Breast epithelium (tissue), 3 donors: ENCODE data around the gene SNCAIP.

Experiments
- POLR2A ChIP-seq: fragments of 450-650 bp; IDR thresholded peaks from one replicate; pipeline ENCODE4 v1.6.1; 2016; ENCODE audit warnings: antibody characterized with exemption, mild to moderate bottlenecking, moderate library complexity
- POLR2AphosphoS5 ChIP-seq, 3 donors: sonication (generic); formaldehyde crosslinking; IDR thresholded peaks; one replicate each; pipeline ENCODE4 v1.6.1; 2017; ENCODE audit warnings: antibody characterized with exemption in 3 of 3
- TF ChIP-seq, protein P1 (sequence below), 3 donors: fragments of 450-650 bp; IDR thresholded peaks; one replicate each; pipeline ENCODE4 v1.5.1; 2016 to 2017; ENCODE audit warnings: antibody characterized with exemption in 3 of 3, mild to moderate bottlenecking in 3 of 3, moderate library complexity in 3 of 3

DNA sequence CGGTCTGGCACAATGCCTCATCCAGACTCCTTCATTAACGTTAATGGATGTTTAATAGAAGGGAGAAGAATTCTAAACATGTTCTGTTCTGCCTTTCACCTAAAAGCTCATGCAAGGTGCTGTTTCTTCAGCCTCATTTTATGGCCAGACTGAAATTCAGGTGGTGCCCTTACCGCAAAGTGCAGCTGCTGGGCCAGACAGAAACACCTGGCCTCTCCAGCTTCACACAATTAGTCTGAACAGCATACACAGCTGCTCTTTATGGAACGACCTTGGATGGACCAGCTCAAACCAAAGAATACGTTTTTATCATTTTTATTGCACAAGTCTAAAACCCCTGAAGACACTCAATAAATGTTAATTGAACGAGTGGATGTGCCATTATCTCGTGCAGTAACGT lies 4.6 kb downstream of the SNCAIP start:
- TF ChIP-seq, protein P1, sequence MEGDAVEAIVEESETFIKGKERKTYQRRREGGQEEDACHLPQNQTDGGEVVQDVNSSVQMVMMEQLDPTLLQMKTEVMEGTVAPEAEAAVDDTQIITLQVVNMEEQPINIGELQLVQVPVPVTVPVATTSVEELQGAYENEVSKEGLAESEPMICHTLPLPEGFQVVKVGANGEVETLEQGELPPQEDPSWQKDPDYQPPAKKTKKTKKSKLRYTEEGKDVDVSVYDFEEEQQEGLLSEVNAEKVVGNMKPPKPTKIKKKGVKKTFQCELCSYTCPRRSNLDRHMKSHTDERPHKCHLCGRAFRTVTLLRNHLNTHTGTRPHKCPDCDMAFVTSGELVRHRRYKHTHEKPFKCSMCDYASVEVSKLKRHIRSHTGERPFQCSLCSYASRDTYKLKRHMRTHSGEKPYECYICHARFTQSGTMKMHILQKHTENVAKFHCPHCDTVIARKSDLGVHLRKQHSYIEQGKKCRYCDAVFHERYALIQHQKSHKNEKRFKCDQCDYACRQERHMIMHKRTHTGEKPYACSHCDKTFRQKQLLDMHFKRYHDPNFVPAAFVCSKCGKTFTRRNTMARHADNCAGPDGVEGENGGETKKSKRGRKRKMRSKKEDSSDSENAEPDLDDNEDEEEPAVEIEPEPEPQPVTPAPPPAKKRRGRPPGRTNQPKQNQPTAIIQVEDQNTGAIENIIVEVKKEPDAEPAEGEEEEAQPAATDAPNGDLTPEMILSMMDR (IDR thresholded peaks at IDR 0.05) = no peak
- TF ChIP-seq POLR2A (no peak), POLR2AphosphoS5 (IDR thresholded peaks at IDR 0.05) (no peak)
